Mucosa of descending colon (tissue), 3 donors: ENCODE data around the gene LRRC8B. TPM values are rescaled to one million over a fixed set of nuclear protein-coding genes. Genes with fewer than 3 reads are reported as not detected.
A peak's percentile ranks its signal among the peaks of the same experiment; 100 is the strongest.

Source experiments
- ATAC-seq: fragments of 200-7000 bp; cut with Tn5 transposase; one replicate; pipeline ENCODE4 v1.9.1; 2020; ENCODE audit warnings: mild to moderate bottlenecking, moderate library complexity
- DNase-seq, 3 donors: peaks; one replicate each; pipeline ENCODE4 v3.0.0-alpha.2; 2020
- H3K36me3 ChIP-seq: fragments of 200-600 bp; one replicate; pipeline ENCODE4 v1.8.0; 2021; ENCODE audit warnings: low read depth, mild to moderate bottlenecking
- H3K4me1 ChIP-seq: fragments of 200-600 bp; one replicate; pipeline ENCODE4 v1.8.0; 2021; ENCODE audit warnings: low read depth, mild to moderate bottlenecking
- H3K4me3 ChIP-seq: fragments of 200-600 bp; one replicate; pipeline ENCODE4 v1.8.0; 2021; ENCODE audit warnings: mild to moderate bottlenecking
- H3K9me3 ChIP-seq: fragments of 200-600 bp; one replicate; pipeline ENCODE4 v1.8.0; 2021; ENCODE audit warnings: mild to moderate bottlenecking
- intact Hi-C, 2 donors: fragments of 100-400 bp; cut with DNase I in 1 of 2; cut with micrococcal nuclease in 1 of 2; formaldehyde crosslinking; loops; one replicate each; pipeline versions ENCODE4 v1.11.0 to v1.11.1; 2022; cut with DNase I, micrococcal nuclease
- total RNA-seq, 3 donors: library from RNA; stranded (reverse); fragmentation: NEBNext Ultra II Directional in 2 of 3; extraction: Animal tissue kit (Norgen Biotek cat#: 25700) in 2 of 3; gene quantifications; one replicate each; pipeline versions ENCODE4 v1.2.1 to v1.2.4, GENCODE V29; 2021 to 2023
- TF ChIP-seq, protein P1 (sequence below): fragments of 200-600 bp; IDR thresholded peaks from one replicate; pipeline ENCODE4 v1.8.0; 2022; ENCODE audit warnings: antibody characterized with exemption, mild to moderate bottlenecking
- donor health status: DM: no; HTN: no; CAD: no; lungs with moderate emphysema.
- donor health status: DM: no; HTN: no; CAD: no.
- donor health status: DM: no; HTN: yes; CAD: no.

Gene LRRC8B
- total RNA-seq, 3 donors from 2014 or later: 11.2 to 16.1 (median 11.6) TPM

DNA sequence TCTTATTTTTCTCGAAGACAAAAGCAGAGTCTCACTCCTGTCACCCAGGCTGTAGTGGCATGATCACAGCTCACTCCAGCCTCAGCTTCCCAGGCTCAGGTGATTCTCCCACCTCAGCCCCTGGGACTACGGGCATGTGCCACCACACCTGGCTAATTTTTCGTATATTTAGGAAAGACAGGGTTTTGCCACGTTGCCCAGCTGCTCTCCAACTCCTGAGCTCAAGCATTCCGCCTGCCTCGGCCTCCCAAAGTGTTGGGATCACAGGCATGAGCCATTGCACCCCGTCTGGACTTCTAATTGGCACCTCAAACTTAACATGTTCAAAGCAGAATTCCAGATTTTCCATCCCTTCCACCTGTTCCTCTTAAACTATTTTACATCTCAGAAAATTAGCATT is 89.3 kb downstream of the LRRC8B start:
- H3K4me1 ChIP-seq: no peaks in the 10 kb centered on the region
- H3K9me3 ChIP-seq: no peaks in the 10 kb centered on the region
- no peak overlapping the region for H3K4me3 ChIP-seq
- TF ChIP-seq, protein P1, sequence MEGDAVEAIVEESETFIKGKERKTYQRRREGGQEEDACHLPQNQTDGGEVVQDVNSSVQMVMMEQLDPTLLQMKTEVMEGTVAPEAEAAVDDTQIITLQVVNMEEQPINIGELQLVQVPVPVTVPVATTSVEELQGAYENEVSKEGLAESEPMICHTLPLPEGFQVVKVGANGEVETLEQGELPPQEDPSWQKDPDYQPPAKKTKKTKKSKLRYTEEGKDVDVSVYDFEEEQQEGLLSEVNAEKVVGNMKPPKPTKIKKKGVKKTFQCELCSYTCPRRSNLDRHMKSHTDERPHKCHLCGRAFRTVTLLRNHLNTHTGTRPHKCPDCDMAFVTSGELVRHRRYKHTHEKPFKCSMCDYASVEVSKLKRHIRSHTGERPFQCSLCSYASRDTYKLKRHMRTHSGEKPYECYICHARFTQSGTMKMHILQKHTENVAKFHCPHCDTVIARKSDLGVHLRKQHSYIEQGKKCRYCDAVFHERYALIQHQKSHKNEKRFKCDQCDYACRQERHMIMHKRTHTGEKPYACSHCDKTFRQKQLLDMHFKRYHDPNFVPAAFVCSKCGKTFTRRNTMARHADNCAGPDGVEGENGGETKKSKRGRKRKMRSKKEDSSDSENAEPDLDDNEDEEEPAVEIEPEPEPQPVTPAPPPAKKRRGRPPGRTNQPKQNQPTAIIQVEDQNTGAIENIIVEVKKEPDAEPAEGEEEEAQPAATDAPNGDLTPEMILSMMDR: no peak
- no peaks in the 10 kb centered on the region for H3K36me3 ChIP-seq
- ATAC-seq (no peak), DNase-seq (no peak)
- intact Hi-C loops: no loop called here

DNA sequence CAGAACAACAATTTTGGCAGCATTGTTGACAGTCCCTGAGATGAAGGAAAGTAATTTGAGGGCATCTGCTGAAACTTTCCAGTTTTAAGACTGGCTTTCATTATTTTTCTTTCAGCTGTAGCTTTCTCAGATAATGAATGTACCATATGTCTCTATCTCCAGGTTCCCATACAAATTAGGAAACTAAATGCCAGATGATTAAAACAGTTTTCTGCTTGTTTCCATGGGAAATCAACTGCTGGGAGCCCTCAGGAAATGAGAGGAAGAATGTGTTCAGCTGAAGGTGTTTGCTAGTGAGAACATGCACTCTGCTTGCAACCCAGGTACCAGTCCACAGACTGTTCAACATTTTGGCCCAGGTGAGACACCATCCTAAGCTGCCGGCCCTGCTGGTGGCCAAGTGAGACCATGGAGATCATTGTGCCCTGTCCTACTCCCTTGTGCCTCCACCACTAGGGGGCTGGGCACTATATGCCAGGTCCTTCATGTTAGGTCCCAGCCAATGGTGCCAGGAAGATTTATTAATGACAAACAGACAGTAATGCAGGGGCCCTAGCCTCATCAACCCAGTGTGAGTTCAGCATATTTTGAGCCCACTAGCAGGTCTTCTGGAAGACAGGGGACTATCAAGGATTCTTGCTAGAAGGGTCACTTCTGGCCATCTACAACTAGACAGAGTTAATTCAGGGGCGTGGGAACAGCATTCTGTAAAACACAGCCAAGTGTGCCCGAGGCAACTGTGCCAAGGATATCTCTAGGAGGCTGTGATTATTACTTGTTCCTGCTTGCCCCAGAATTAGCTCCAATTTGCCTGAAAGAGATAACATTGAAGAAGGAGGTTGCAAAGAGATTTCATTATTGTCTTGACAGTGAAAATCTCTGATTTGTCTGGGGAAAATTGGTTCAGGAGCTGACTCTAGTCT is 91.3 kb downstream of the LRRC8B start:
- TF ChIP-seq, protein P1: no peak
- intact Hi-C loops: no loop called here
- peak; percentile 53 for ATAC-seq
- Histone ChIP-seq H3K4me1 (no peaks in the 10 kb centered on the region), H3K4me3 (no peak overlapping the region), H3K9me3 (no peaks in the 10 kb centered on the region), H3K36me3 (no peaks in the 10 kb centered on the region)
- peak in 1 of 3 donors; percentile 35 for DNase-seq

DNA sequence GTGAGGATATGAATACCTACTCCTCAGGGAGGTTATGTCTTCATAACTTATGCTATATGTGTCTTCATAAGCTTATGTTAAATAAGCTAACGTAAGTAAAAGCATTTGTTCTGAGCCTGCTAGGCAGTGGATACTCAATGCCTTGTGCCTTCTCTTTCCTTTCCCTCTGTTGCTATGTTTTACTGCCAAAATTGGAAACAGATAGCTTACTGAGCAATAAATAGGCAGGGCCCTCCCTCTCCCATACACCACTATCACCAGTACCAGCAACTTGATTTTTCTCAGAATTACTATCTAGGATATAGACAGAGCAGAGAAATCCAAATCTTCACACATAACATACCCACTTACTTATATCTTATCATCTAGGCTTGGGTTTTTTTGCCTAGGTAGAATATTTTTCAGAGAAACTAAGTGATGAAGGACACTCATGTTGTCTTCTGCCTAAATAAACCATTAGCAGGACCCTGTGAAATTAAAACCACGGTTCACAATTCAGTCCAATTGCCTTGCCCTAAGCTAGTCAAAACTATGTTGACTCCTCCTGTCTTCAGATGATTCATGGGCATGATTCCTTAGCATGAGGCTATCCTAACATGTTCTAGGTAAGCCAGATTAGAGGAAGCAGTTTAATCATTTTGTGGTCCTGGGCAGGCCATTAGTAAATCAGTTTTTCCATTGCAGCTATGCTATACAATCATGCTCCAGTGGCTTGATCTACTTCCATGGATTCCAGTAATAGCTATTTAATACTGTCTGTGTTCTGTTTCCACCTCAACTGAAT is 92.4 kb downstream of the LRRC8B start:
- H3K9me3 ChIP-seq: no peaks in the 10 kb centered on the region
- no peaks in the 10 kb centered on the region for H3K4me1 ChIP-seq
- H3K4me3 ChIP-seq: no peak overlapping the region
- intact Hi-C loops: no loop called here
- H3K36me3 ChIP-seq: no peaks in the 10 kb centered on the region
- TF ChIP-seq, protein P1: no peak
- ATAC-seq: no peak
- no peak for DNase-seq

DNA sequence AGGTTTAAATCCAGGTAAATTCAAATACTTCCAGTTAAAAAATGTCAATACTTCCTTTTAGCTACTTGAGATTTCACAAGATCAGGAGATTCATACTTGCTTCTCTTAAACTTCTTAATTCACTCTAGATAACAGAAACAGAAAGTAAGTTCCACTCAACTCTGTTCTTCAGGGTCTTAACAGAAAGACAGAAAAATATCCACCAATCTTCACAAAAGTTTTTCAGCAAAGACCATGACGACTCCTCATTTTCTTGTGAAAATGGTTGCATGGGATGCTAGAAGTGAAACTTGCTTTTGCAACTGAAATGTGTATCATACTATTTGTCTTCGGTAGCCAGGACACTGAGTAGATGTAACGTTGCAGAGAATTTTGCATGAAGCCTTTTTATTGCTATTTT is 96.0 kb downstream of the LRRC8B start:
- Histone ChIP-seq H3K9me3 (no peaks in the 10 kb centered on the region), H3K36me3 (no peaks in the 10 kb centered on the region), H3K4me3 (no peak overlapping the region), H3K4me1 (no peaks in the 10 kb centered on the region)
- intact Hi-C loops: no loop called here
- DNase-seq (no peak), ATAC-seq (no peak)
- TF ChIP-seq, protein P1: no peak

DNA sequence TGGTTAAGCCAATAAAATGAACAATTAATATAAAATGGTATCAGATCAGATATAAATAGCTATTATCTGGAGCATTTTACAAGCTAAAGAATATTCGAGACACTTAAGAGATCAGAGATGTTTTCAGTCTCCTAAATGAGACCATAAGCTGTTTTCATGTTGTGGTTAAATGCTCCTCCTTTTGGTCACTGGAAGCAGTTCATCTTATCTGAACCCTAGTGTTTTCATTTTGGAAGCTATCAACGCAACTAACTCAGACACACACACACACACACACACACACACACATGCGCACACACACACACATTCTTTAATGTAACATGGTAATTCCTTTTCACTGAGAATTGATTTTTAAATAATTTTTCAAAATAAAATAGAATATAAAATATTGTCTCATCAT is 98.3 kb downstream of the LRRC8B start:
- no peak for DNase-seq
- TF ChIP-seq, protein P1: no peak
- H3K9me3 ChIP-seq: no peaks in the 10 kb centered on the region
- no peak for ATAC-seq
- H3K4me3 ChIP-seq: no peak overlapping the region
- H3K4me1 ChIP-seq: no peaks in the 10 kb centered on the region
- H3K36me3 ChIP-seq: no peaks in the 10 kb centered on the region
- intact Hi-C loops: no loop called here
